HepG2 (cell line): ENCODE measurements around the gene TMEM185B. TPM values are rescaled to one million over a fixed set of nuclear protein-coding genes. Genes with fewer than 3 reads are reported as not detected.

ENCODE experiments used
- CCDC6 ChIP-seq: sonication (generic); formaldehyde crosslinking; IDR thresholded peaks from 2 replicates; pipeline ENCODE4 v1.8.1; 2022; ENCODE audit warnings: mild to moderate bottlenecking, missing genetic modification reagents, moderate library complexity
- CSRNP2 ChIP-seq: sonication (generic); formaldehyde crosslinking; conservative IDR thresholded peaks from 2 replicates; pipeline ENCODE4 v1.8.0; 2022; ENCODE audit warnings: low read depth, missing genetic modification reagents
- E2F2 ChIP-seq: sonication (generic); formaldehyde crosslinking; IDR thresholded peaks from 2 replicates; pipeline ENCODE4 v1.4.0; 2020; ENCODE audit warnings: missing genetic modification reagents, borderline replicate concordance
- GPN1 ChIP-seq: sonication (generic); formaldehyde crosslinking; IDR thresholded peaks from 2 replicates; pipeline ENCODE4 v1.5.1; 2020; ENCODE audit warnings: missing genetic modification reagents, borderline replicate concordance
- JARID2 ChIP-seq: sonication (generic); formaldehyde crosslinking; IDR thresholded peaks from 2 replicates; pipeline ENCODE4 v1.8.1; 2023; ENCODE audit warnings: missing genetic modification reagents, inconsistent platforms; ENCODE audit not compliant: insufficient replicate concordance
- MIER2 ChIP-seq: IDR thresholded peaks from 2 replicates; pipeline ENCODE4 v1.6.1; 2016; ENCODE audit warnings: missing biosample characterization, missing genetic modification reagents
- MYNN ChIP-seq: sonication (generic); formaldehyde crosslinking; IDR thresholded peaks from 2 replicates; pipeline ENCODE4 v1.4.0; 2020; ENCODE audit warnings: mild to moderate bottlenecking, low read depth, missing genetic modification reagents
- NFATC3 ChIP-seq: sonication (generic); formaldehyde crosslinking; IDR thresholded peaks from 2 replicates; pipeline ENCODE4 v1.5.1; 2020; ENCODE audit warnings: mild to moderate bottlenecking, missing genetic modification reagents
- NKX3-1 ChIP-seq: sonication (generic); formaldehyde crosslinking; IDR thresholded peaks from 2 replicates; pipeline ENCODE4 v1.5.0; 2020; ENCODE audit warnings: missing genetic modification reagents
- PHB2 ChIP-seq: fragments of 450-650 bp; IDR thresholded peaks from 2 replicates; pipeline ENCODE4 v1.6.1; 2018; ENCODE audit not compliant: partially characterized antibody
- PLSCR1 ChIP-seq: sonication (generic); formaldehyde crosslinking; IDR thresholded peaks from 2 replicates; pipeline ENCODE4 v1.5.0; 2020; ENCODE audit warnings: missing genetic modification reagents, mild to moderate bottlenecking, borderline replicate concordance
- SNAPC2 ChIP-seq: sonication (generic); formaldehyde crosslinking; IDR thresholded peaks from 2 replicates; pipeline ENCODE4 v1.8.1; 2022; ENCODE audit warnings: mild to moderate bottlenecking, missing genetic modification reagents
- SOX5 ChIP-seq: IDR thresholded peaks from 2 replicates; pipeline ENCODE4 v1.6.1; 2016; ENCODE audit warnings: borderline replicate concordance
- SRY ChIP-seq: sonication (generic); formaldehyde crosslinking; IDR thresholded peaks from 2 replicates; pipeline ENCODE4 v1.8.0; 2022; ENCODE audit warnings: mild to moderate bottlenecking, missing genetic modification reagents
- STAG1 ChIP-seq: sonication (generic); formaldehyde crosslinking; IDR thresholded peaks from 2 replicates; pipeline ENCODE4 v1.4.0; 2020; ENCODE audit warnings: missing genetic modification reagents
- TFDP1 ChIP-seq: IDR thresholded peaks from 2 replicates; pipeline ENCODE4 v1.6.1; 2016; ENCODE audit warnings: missing compliant biosample characterization, missing genetic modification reagents, borderline replicate concordance
- ZC3H4 ChIP-seq: sonication (generic); formaldehyde crosslinking; IDR thresholded peaks from 2 replicates; pipeline ENCODE4 v1.4.0; 2020; ENCODE audit warnings: missing genetic modification reagents, borderline replicate concordance
- ZNF143 ChIP-seq: sonication (generic); formaldehyde crosslinking; IDR thresholded peaks from 2 replicates; pipeline ENCODE4 v1.4.0; 2020; ENCODE audit warnings: missing genetic modification reagents
- ZNF44 ChIP-seq: sonication (generic); formaldehyde crosslinking; IDR thresholded peaks from 2 replicates; pipeline ENCODE4 v1.5.1; 2020; ENCODE audit warnings: mild to moderate bottlenecking, missing genetic modification reagents
- ZNF501 ChIP-seq: sonication (generic); formaldehyde crosslinking; IDR thresholded peaks from 2 replicates; pipeline ENCODE4 v1.5.1; 2020; ENCODE audit warnings: mild to moderate bottlenecking, moderate library complexity, missing genetic modification reagents
- ZNF576 ChIP-seq: sonication (generic); formaldehyde crosslinking; IDR thresholded peaks from 2 replicates; pipeline ENCODE4 v1.4.0; 2020; ENCODE audit warnings: mild to moderate bottlenecking, missing genetic modification reagents
- ZNF614 ChIP-seq: IDR thresholded peaks from 2 replicates; pipeline ENCODE4 v1.6.1; 2018; ENCODE audit warnings: missing biosample characterization, missing genetic modification reagents, inconsistent platforms, borderline replicate concordance
- ZNF644 ChIP-seq: IDR thresholded peaks from 2 replicates; pipeline ENCODE4 v1.6.1; 2016; ENCODE audit warnings: low read depth
- ZNF720 ChIP-seq: sonication (generic); formaldehyde crosslinking; IDR thresholded peaks from 2 replicates; pipeline ENCODE4 v1.4.0; 2020; ENCODE audit warnings: missing genetic modification reagents
- ZSCAN22 ChIP-seq: sonication (generic); formaldehyde crosslinking; IDR thresholded peaks from 2 replicates; pipeline ENCODE4 v1.4.0; 2020; ENCODE audit warnings: mild to moderate bottlenecking, missing genetic modification reagents
- polyA plus RNA-seq, 8 experiments: library from polyadenylated mRNA; depleted of rRNA in 3 of 8; stranded (reverse) in 7 of 8; unstranded in 1 of 8; fragments of >200 nt; fragmentation: Illumina TruSeq in 4 of 8; extraction: Trizol in 4 of 8; gene quantifications; 2 replicates each; pipeline versions ENCODE4 v1.2.1 to v1.2.3, GENCODE V29; 2011 to 2016; ENCODE audit warnings: low read depth in 4 of 8, missing spikeins in 1 of 8, mixed read lengths in 1 of 8; ENCODE audit not compliant: insufficient read depth in 1 of 8
- total RNA-seq, 5 experiments: library from RNA; depleted of rRNA; stranded (reverse); fragments of >200 nt; fragmentation: Illumina TruSeq; extraction: Trizol; gene quantifications; 2 replicates each; pipeline ENCODE4 v1.2.3, GENCODE V29; 2016; ENCODE audit warnings: low read depth in 1 of 5

TMEM185B gene
- total and polyA plus RNA-seq, 2 of the 13 experiments (the other 11 are each of a cell fraction or from before 2014, with no cell fraction given): 5.6 to 7.0 TPM

GRCh38 chr2:120253021-120253882 is 30.1 kb upstream of the TMEM185B start (continued):
- TF ChIP-seq ZNF44 (peak; percentile 83), STAG1 (peak; percentile 56), E2F2 (CRISPR knock-in tag) (0 out of 2 replicates have a peak, but pooled peaks have one; percentile 78), GPN1 (CRISPR knock-in tag) (no peak), PHB2 (no peak), ZSCAN22 (CRISPR knock-in tag) (no peak), SNAPC2 (CRISPR knock-in tag) (0 out of 2 replicates have a peak, but pooled peaks have one; percentile 47), SOX5 (CRISPR knock-in tag) (no peak), JARID2 (CRISPR knock-in tag) (no peak), ZNF614 (CRISPR knock-in tag) (peak; percentile 79; the same call in 1 of the 2 replicates), CCDC6 (CRISPR knock-in tag) (peak; percentile 85), CSRNP2 (CRISPR knock-in tag) (no peak), NKX3-1 (CRISPR knock-in tag) (0 out of 2 replicates have a peak, but pooled peaks have one; percentile 52), MIER2 (CRISPR knock-in tag) (no peak), ZNF720 (no peak; the same call in 1 of the 2 replicates), TFDP1 (CRISPR knock-in tag) (no peak), ZNF143 (no peak), ZNF576 (CRISPR knock-in tag) (no peak), MYNN (no peak), NFATC3 (CRISPR knock-in tag) (peak; percentile 44; the same call in 1 of the 2 replicates), SRY (CRISPR knock-in tag) (peak; percentile 22; the same call in 1 of the 2 replicates), ZNF501 (peak; percentile 64), PLSCR1 (no peak), ZC3H4 (CRISPR knock-in tag) (no peak), ZNF644 (CRISPR knock-in tag) (no peak)
